Naive thymus-derived CD4-positive, alpha-beta T cell (primary cell): ENCODE results near the gene ZP4. TPM values are rescaled to one million over a fixed set of nuclear protein-coding genes. Genes with fewer than 3 reads are reported as not detected.

Experiments used
- ATAC-seq: fragments of 150-1000 bp; cut with Tn5 transposase; 2 replicates; pipeline ENCODE4 v1.10.0; 2021; ENCODE audit warnings: mild to moderate bottlenecking, moderate library complexity
- CTCF ChIA-PET: fragments of 350-600 bp; sonication (Branson Sonifier 250); formaldehyde crosslinking; loops from one replicate; lab custom pipeline; 2021; ENCODE audit warnings: antibody characterized with exemption; lab: Charles Lee
- POLR2A ChIA-PET: fragments of 350-600 bp; sonication (Branson Sonifier 250); formaldehyde crosslinking; loops from one replicate; lab custom pipeline; 2021; ENCODE audit warnings: antibody characterized with exemption, inconsistent platforms; lab: Charles Lee
- DNase-seq, 9 donors: peaks; one replicate each; pipeline versions ENCODE4 v3.0.0 to v3.0.0-alpha.2; 2020 to 2022; ENCODE audit warnings: mixed read lengths in 1 of 9
- H3K27ac ChIP-seq: one replicate; pipeline ENCODE4 v1.7.0; 2013; ENCODE audit warnings: mild to moderate bottlenecking, low read depth, low read length, moderate library complexity
- H3K27me3 ChIP-seq, 2 donors: one replicate each; pipeline ENCODE4 v1.7.0; 2013; ENCODE audit warnings: low read length in 2 of 2, mild to moderate bottlenecking in 2 of 2, moderate library complexity in 2 of 2; ENCODE audit not compliant: control insufficient read depth in 2 of 2, insufficient read depth in 2 of 2
- H3K36me3 ChIP-seq, 3 experiments: 1 replicate in 2 of 3; 2 replicates in 1 of 3; pipeline ENCODE4 v1.7.0; 2013; ENCODE audit warnings: low read length in 3 of 3, mild to moderate bottlenecking in 3 of 3, moderate library complexity in 1 of 3; ENCODE audit not compliant: insufficient read depth in 3 of 3, control insufficient read depth in 2 of 3
- H3K4me1 ChIP-seq, 2 donors: one replicate each; pipeline ENCODE4 v1.7.0; 2013; ENCODE audit warnings: low read length in 2 of 2, mild to moderate bottlenecking in 2 of 2, moderate library complexity in 1 of 2; ENCODE audit not compliant: control insufficient read depth in 2 of 2, insufficient read depth in 2 of 2
- H3K4me3 ChIP-seq: 2 replicates; pipeline ENCODE4 v1.7.0; 2013; ENCODE audit warnings: mild to moderate bottlenecking, low read length
- H3K9me3 ChIP-seq, 3 experiments: 1 replicate in 2 of 3; 2 replicates in 1 of 3; pipeline ENCODE4 v1.7.0; 2013; ENCODE audit warnings: low read length in 3 of 3; ENCODE audit not compliant: control insufficient read depth in 2 of 3
- H3K27ac Mint-ChIP-seq, 9 donors: one replicate each; pipeline ENCODE4 v1.8.0; 2020 to 2022; ENCODE audit warnings: mixed read lengths in 9 of 9, mild to moderate bottlenecking in 8 of 9, moderate library complexity in 5 of 9, inconsistent platforms in 2 of 9
- H3K27me3 Mint-ChIP-seq, 5 donors: one replicate each; pipeline ENCODE4 v1.8.0; 2021 to 2022; ENCODE audit warnings: mixed read lengths in 5 of 5, mild to moderate bottlenecking in 1 of 5
- H3K36me3 Mint-ChIP-seq, 5 donors: one replicate each; pipeline ENCODE4 v1.8.0; 2020 to 2022; ENCODE audit warnings: mixed read lengths in 5 of 5, mild to moderate bottlenecking in 3 of 5, inconsistent platforms in 1 of 5
- H3K4me1 Mint-ChIP-seq, 7 donors: one replicate each; pipeline ENCODE4 v1.8.0; 2020 to 2022; ENCODE audit warnings: mixed read lengths in 7 of 7, mild to moderate bottlenecking in 3 of 7, inconsistent platforms in 1 of 7
- H3K4me3 Mint-ChIP-seq, 10 donors: one replicate each; pipeline ENCODE4 v1.8.0; 2020 to 2022; ENCODE audit warnings: mild to moderate bottlenecking in 10 of 10, mixed read lengths in 10 of 10, moderate library complexity in 6 of 10, inconsistent platforms in 2 of 10
- H3K9me3 Mint-ChIP-seq, 11 donors: one replicate each; pipeline ENCODE4 v1.8.0; 2020 to 2022; ENCODE audit warnings: mixed read lengths in 11 of 11, mild to moderate bottlenecking in 4 of 11, inconsistent platforms in 1 of 11, moderate library complexity in 1 of 11
- intact Hi-C, 2 donors: fragments of 100-400 bp; cut with micrococcal nuclease; formaldehyde crosslinking; loops; one replicate each; pipeline ENCODE4 v1.15.1; 2023
- polyA plus RNA-seq, 2 donors: library from polyadenylated mRNA; unstranded; fragments of 300-500 nt; fragmentation: Illumina TruSeq; gene quantifications; one replicate each; pipeline ENCODE4 v1.2.3, GENCODE V29; 2021
- total RNA-seq, 6 experiments: library from RNA in 5 of 6; stranded (reverse) in 5 of 6; gene quantifications; 1 replicate in 5 of 6; 2 replicates in 1 of 6; pipeline ENCODE4 v1.2.3 and lab custom pipeline; 2021 to 2026

ZP4 gene
- total and polyA plus RNA-seq, 7 experiments from 2014 or later = not detected

DNA sequence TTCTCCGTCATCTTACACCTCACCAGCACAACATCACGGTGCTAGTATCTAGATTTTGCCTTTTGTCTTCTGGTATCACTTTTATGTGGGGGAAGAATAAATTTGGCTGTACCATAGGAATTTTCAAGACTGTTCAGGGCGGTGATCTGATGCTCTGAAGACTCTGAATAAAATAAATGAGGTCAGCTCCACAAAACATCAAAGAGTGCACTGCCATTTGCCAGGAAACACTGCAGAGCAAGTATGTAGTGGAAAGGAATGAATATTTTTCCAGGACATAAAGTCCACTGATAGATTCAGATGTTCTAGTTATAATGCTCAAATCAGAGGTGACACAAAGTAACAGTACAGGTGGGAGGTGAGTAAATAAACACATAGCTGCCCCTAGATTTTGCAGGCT is 56.3 kb downstream of the ZP4 start:
- Histone ChIP-seq H3K4me1 (no peaks in the 10 kb centered on the region), H3K36me3 (no peaks in the 10 kb centered on the region), H3K9me3 (no peaks in the 10 kb centered on the region), H3K27ac (no peak overlapping the region), H3K4me3 (no peak overlapping the region), H3K27me3 (no peaks in the 10 kb centered on the region)
- no peaks in the 10 kb centered on the region for H3K36me3 Mint-ChIP-seq
- no peaks in the 10 kb centered on the region for H3K4me1 Mint-ChIP-seq
- no peak for DNase-seq
- POLR2A ChIA-PET = no interaction called here
- no peak overlapping the region for H3K4me3 Mint-ChIP-seq
- H3K9me3 Mint-ChIP-seq = peaks cover 0 to 4% (median 0%) of the 10 kb centered on the region in 11 donors
- H3K27me3 Mint-ChIP-seq = peaks cover 0 to 13% (median 3%) of the 10 kb centered on the region in 5 donors
- H3K27ac Mint-ChIP-seq = no peak overlapping the region
- intact Hi-C loops = no loop called here
- no peak for ATAC-seq
- CTCF ChIA-PET = no interaction called here

DNA sequence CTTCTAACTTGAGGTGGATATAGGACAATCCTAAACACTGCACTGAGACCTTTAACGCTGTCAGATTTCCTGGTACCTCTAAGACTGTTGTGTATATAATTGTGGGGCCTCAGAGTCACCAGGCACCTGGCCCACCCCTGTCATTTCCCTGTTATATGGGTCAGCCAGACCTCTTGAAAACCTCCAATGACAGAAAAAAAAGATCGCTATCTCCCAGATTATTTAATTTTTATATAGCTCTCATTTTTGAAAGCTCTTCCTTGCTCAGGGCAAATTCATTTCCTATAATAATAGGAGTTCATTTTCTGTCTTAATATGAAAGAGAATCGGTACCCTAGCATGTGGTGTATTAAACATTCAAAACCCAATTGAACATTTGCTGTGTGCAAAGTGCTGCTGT is 56.7 kb downstream of the ZP4 start:
- Mint-ChIP-seq H3K4me1 (no peaks in the 10 kb centered on the region), H3K27me3 (peaks cover 0 to 13% (median 3%) of the 10 kb centered on the region in 5 donors), H3K27ac (no peak overlapping the region), H3K4me3 (no peak overlapping the region), H3K36me3 (no peaks in the 10 kb centered on the region), H3K9me3 (peaks cover 0 to 6% (median 0%) of the 10 kb centered on the region in 11 donors)
- Histone ChIP-seq H3K4me1 (no peaks in the 10 kb centered on the region), H3K4me3 (no peak overlapping the region), H3K9me3 (no peaks in the 10 kb centered on the region), H3K27ac (no peak overlapping the region), H3K36me3 (no peaks in the 10 kb centered on the region), H3K27me3 (no peaks in the 10 kb centered on the region)
- ChIA-PET CTCF (interaction anchor here (0.8 kb wide), 1 partner anchor 27 kb away, joined by 3 read pairs; no protein-coding TSS in a partner anchor), POLR2A (no interaction called here)
- no peak for ATAC-seq
- DNase-seq = no peak
- intact Hi-C loops = no loop called here

DNA sequence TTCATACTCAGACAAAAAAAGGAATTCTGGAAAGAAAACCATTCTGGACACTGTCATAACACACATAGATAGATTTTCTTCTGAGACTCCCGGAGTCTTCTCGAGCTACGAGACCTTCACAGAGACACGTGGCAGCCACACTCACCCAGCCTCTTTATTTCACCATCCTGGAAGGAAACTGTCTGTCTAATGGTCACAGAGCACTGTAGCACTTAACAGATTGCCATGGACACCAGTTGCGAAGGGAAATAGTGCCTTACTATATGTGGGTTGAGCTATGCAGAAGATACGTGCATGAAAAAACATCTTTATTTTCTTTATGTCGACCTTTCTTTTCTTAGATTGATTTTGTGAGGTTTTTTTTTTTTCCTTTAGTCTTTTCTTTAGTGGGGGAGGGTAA is 57.9 kb downstream of the ZP4 start:
- Histone ChIP-seq H3K4me3 (no peak overlapping the region), H3K27me3 (no peaks in the 10 kb centered on the region), H3K4me1 (no peaks in the 10 kb centered on the region), H3K9me3 (no peaks in the 10 kb centered on the region), H3K36me3 (no peaks in the 10 kb centered on the region), H3K27ac (no peak overlapping the region)
- CTCF ChIA-PET = no interaction called here
- intact Hi-C loops = no loop called here
- Mint-ChIP-seq H3K27ac (no peak overlapping the region), H3K4me3 (no peak overlapping the region), H3K9me3 (peaks cover 0 to 8% (median 0%) of the 10 kb centered on the region in 11 donors), H3K4me1 (no peaks in the 10 kb centered on the region), H3K36me3 (no peaks in the 10 kb centered on the region), H3K27me3 (peaks cover 0 to 13% (median 3%) of the 10 kb centered on the region in 5 donors)
- POLR2A ChIA-PET = no interaction called here
- DNase-seq = no peak
- no peak for ATAC-seq
